Hepatocyte (in vitro differentiated cells): Measurements from ENCODE around the gene HECW1.

Source experiments
- EZH2 ChIP-seq: fragments of 200-600 bp; sonication (generic); IDR thresholded peaks from 2 replicates; pipeline ENCODE4 v1.6.1; 2016; ENCODE audit warnings: antibody characterized with exemption, mild to moderate bottlenecking, borderline replicate concordance
- EZH2phosphoT487 ChIP-seq: fragments of 200-600 bp; sonication (generic); IDR thresholded peaks from one replicate; pipeline ENCODE4 v1.6.1; 2018; ENCODE audit warnings: antibody characterized with exemption, mild to moderate bottlenecking, low read depth, moderate library complexity; ENCODE audit not compliant: unreplicated experiment, severe bottlenecking
- TF ChIP-seq, protein P1 (sequence below): fragments of 200-600 bp; sonication (generic); IDR thresholded peaks from 2 replicates; pipeline ENCODE4 v1.5.1; 2016; ENCODE audit warnings: antibody characterized with exemption, mild to moderate bottlenecking; ENCODE audit not compliant: poor library complexity

DNA sequence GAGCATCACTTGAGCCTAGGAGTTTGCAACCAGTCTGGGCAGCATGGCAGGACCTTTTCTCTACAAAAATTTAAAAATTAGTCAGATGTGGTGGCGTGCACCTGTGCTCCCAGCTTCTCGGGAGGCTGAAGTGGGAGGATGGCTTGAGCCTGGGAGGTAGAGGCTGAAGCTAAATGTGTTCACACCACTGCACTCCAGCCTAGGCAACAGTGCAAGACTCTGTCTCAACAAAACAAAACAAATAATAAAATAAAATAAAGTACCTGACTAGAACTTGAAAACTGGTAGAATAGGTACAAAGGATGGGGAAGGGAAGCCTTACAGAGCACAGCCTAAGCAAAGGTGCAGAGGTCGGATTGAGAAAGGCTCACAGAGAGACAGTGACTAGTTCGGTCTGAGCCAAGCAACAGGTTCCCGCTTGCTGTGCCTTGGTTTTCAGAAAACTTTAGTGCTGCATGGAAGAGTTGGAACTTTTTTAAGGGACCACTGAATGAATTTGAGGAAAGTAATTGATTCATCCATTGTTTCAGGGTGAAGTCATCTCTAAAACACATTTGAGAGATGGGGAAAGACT lies 370.3 kb downstream of the HECW1 start:
- TF ChIP-seq, protein P1, sequence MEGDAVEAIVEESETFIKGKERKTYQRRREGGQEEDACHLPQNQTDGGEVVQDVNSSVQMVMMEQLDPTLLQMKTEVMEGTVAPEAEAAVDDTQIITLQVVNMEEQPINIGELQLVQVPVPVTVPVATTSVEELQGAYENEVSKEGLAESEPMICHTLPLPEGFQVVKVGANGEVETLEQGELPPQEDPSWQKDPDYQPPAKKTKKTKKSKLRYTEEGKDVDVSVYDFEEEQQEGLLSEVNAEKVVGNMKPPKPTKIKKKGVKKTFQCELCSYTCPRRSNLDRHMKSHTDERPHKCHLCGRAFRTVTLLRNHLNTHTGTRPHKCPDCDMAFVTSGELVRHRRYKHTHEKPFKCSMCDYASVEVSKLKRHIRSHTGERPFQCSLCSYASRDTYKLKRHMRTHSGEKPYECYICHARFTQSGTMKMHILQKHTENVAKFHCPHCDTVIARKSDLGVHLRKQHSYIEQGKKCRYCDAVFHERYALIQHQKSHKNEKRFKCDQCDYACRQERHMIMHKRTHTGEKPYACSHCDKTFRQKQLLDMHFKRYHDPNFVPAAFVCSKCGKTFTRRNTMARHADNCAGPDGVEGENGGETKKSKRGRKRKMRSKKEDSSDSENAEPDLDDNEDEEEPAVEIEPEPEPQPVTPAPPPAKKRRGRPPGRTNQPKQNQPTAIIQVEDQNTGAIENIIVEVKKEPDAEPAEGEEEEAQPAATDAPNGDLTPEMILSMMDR, result no peak
- TF ChIP-seq EZH2 (no peak), EZH2phosphoT487 (no peak)
